OCI-LY3 (cell line): ENCODE data around the gene CLPTM1L.

Experiments
- H2AFZ ChIP-seq: fragments of 200-600, 300-600 bp; shearing (Covaris generic); 2 replicates; pipeline ENCODE4 v1.6.0; 2014; ENCODE audit warnings: antibody characterized with exemption, low read depth, low read length
- H3K27ac ChIP-seq: fragments of 200-600, 300-600 bp; sonication (generic); 2 replicates; pipeline ENCODE4 v1.5.1; 2014; ENCODE audit warnings: mild to moderate bottlenecking, low read length, moderate library complexity, mixed read lengths
- H3K27me3 ChIP-seq: fragments of 200-600, 300-600 bp; sonication (generic); 2 replicates; pipeline ENCODE4 v1.6.1; 2014; ENCODE audit warnings: low read depth, low read length, mixed read lengths
- H3K36me3 ChIP-seq: fragments of 200-600, 300-600 bp; sonication (generic); replicated peaks from 2 replicates; pipeline ENCODE3; 2014; ENCODE audit warnings: low read depth, low read length, mixed read lengths
- H3K4me1 ChIP-seq: fragments of 300-600, 200-600 bp; sonication (generic); 2 replicates; pipeline ENCODE4 v1.6.1; 2014; ENCODE audit warnings: low read length, mixed read lengths
- H3K4me2 ChIP-seq: fragments of 200-600, 300-600 bp; sonication (generic); 2 replicates; pipeline ENCODE4 v1.6.1; 2014; ENCODE audit warnings: low read length, mixed read lengths
- H3K4me3 ChIP-seq: fragments of 300-600, 200-600 bp; sonication (generic); 2 replicates; pipeline ENCODE4 v1.5.1; 2014; ENCODE audit warnings: antibody characterized with exemption, mild to moderate bottlenecking, low read length, moderate library complexity
- H3K79me2 ChIP-seq: fragments of 300-600, 200-600 bp; shearing (Covaris generic); 2 replicates; pipeline ENCODE4 v1.6.1; 2014; ENCODE audit warnings: mild to moderate bottlenecking, low read length, mixed read lengths
- H3K9ac ChIP-seq: fragments of 300-600, 200-600 bp; shearing (Covaris generic); 2 replicates; pipeline ENCODE4 v1.6.0; 2014; ENCODE audit warnings: mild to moderate bottlenecking, low read length, moderate library complexity
- H3K9me3 ChIP-seq: fragments of 200-600, 300-600 bp; shearing (Covaris generic); 2 replicates; pipeline ENCODE4 v1.6.1; 2014; ENCODE audit warnings: low read length, mixed read lengths; ENCODE audit not compliant: insufficient read depth
- H4K20me1 ChIP-seq: fragments of 200-600, 300-600 bp; sonication (generic); 2 replicates; pipeline ENCODE4 v1.6.1; 2016; ENCODE audit warnings: low read length, mixed read lengths; ENCODE audit not compliant: insufficient read depth
- CTCF ChIP-seq: fragments of 200-600, 300-600 bp; sonication (generic); IDR thresholded peaks from 2 replicates; pipeline ENCODE4 v1.5.1; 2014; ENCODE audit warnings: antibody characterized with exemption, low read length, low read depth
- EZH2phosphoT487 ChIP-seq: fragments of 200-600 bp; shearing (Covaris generic); IDR thresholded peaks from 2 replicates; pipeline ENCODE4 v1.6.1; 2018; ENCODE audit warnings: antibody characterized with exemption, mixed run types, low read depth

CLPTM1L gene, protein sequence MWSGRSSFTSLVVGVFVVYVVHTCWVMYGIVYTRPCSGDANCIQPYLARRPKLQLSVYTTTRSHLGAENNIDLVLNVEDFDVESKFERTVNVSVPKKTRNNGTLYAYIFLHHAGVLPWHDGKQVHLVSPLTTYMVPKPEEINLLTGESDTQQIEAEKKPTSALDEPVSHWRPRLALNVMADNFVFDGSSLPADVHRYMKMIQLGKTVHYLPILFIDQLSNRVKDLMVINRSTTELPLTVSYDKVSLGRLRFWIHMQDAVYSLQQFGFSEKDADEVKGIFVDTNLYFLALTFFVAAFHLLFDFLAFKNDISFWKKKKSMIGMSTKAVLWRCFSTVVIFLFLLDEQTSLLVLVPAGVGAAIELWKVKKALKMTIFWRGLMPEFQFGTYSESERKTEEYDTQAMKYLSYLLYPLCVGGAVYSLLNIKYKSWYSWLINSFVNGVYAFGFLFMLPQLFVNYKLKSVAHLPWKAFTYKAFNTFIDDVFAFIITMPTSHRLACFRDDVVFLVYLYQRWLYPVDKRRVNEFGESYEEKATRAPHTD

GRCh38 chr5:1344975-1345838, at the start of gene CLPTM1L:
Gene CLPTM1L, minus strand, starts transcription at chr5:1345099. Its CDS starts 258 bp downstream, at chr5:1344841.
- Histone ChIP-seq H2AFZ (no peak within 1 kb of the TSS; the same call in 1 of the 2 replicates), H3K79me2 (peaks cover 37% of the 10 kb centered on the region), H4K20me1 (no peaks in the 10 kb centered on the region), H3K36me3 (peaks cover 11% of the 10 kb centered on the region), H3K9me3 (no peaks in the 10 kb centered on the region), H3K9ac (peak within 1 kb of the TSS; percentile 88), H3K4me2 (peak within 1 kb of the TSS; percentile 97), H3K27ac (peak within 1 kb of the TSS; percentile 21), H3K4me3 (peak within 1 kb of the TSS; percentile 100), H3K27me3 (no peaks in the 10 kb centered on the region), H3K4me1 (peaks cover 31% of the 10 kb centered on the region)
- no peak for TF ChIP-seq EZH2phosphoT487
- no peak for TF ChIP-seq CTCF

DNA sequence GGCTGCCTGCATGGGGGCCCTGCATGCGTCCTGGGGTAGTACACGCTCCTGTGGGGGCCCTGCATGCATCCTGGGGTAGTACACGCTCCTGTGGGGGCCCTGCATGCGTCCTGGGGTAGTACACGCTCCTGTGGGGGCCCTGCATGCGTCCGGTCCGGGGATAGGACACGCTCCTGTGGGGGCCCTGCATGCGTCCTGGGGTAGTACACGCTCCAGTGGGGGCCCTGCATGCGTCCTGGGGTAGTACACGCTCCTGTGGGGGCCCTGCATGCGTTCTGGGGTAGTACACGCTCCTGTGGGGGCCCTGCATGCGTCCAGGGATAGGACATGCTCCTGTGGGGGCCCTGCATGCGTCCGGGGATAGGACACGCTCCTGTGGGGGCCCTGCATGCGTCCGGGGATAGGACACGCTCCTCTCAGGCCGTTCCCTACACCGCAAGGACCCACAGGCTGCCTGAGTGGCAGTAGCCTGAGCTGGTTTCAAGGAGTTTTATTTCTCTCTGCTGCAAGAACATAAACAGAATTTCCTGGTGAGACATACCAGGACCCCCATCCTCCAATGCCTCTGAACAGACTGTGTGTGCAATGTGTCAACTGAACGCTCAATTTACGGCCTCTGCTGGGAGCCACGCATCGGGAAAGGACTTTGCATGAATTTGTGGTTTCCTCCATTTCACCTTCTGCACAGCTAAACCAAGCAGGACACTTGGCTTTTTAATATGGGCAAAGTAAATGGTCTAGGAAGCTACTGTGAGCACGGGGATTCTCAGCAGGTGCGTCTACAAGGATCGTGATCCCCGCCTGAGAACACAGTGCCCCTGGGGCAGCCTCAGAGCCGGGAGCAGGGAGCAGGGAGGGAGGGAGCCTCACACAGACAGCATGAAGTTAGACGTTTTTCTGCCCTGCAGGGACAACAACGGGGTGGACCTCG, 48.9 kb upstream of the CLPTM1L start:
- Histone ChIP-seq H3K4me3 (no peak overlapping the region), H3K27ac (no peak overlapping the region), H4K20me1 (no peaks in the 10 kb centered on the region), H3K79me2 (no peaks in the 10 kb centered on the region), H3K4me1 (no peaks in the 10 kb centered on the region), H3K9ac (no peak overlapping the region), H3K9me3 (no peaks in the 10 kb centered on the region), H3K36me3 (no peaks in the 10 kb centered on the region), H3K4me2 (no peak overlapping the region), H2AFZ (no peak overlapping the region), H3K27me3 (no peaks in the 10 kb centered on the region)
- TF ChIP-seq CTCF (no peak), EZH2phosphoT487 (no peak)

DNA sequence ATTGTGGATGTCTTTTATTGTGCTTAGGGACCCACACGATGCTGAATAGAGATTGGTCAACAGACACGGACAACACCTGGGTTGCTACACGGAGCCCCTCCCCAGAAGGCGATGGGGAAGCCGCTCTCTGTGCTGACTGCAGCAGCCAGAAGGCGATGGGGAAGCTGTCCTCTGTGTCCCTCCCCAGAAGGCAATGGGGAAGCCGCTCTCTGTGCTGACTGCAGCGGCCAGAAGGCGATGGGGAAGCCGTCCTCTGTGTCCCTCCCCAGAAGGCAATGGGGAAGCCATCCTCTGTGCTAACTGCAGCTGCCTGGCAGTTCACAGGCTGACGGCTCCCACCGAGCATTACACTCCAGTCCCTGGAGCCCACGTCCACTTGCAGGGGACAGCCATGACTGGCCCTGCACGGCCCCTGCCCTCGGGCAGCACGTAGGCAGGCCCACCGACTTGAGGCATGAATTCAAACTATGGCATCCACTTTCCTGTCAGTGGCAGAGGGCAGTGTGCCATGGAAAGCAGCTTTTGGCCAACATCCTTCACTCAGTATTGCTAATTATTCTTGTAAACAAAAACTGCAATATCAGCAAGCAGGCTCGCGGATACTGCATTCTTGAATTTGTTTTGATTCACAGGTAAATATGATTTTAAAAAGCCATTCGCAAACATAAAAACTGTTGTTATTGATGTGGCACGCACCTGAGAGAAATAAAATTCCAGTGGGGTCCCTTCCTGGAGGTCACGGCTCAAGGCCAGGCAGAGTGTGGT, 48.1 kb upstream of the CLPTM1L start:
- no peak overlapping the region for H3K4me3 ChIP-seq
- H3K4me2 ChIP-seq, result no peak overlapping the region
- H3K9ac ChIP-seq, result no peak overlapping the region
- H3K79me2 ChIP-seq, result no peaks in the 10 kb centered on the region
- TF ChIP-seq CTCF, result no peak
- TF ChIP-seq EZH2phosphoT487, result no peak
- H3K27ac ChIP-seq, result no peak overlapping the region
- no peaks in the 10 kb centered on the region for H3K9me3 ChIP-seq
- no peak overlapping the region for H2AFZ ChIP-seq
- no peaks in the 10 kb centered on the region for H3K36me3 ChIP-seq
- no peaks in the 10 kb centered on the region for H3K4me1 ChIP-seq
- peaks cover 5% of the 10 kb centered on the region for H3K27me3 ChIP-seq
- no peaks in the 10 kb centered on the region for H4K20me1 ChIP-seq
